GM18511 (cell line): Measurements from ENCODE around the gene IGFN1.

Source experiments
- ATAC-seq: cut with Tn5 transposase; IDR thresholded peaks from one replicate; pipeline ENCODE4 v1.9.1; 2021; ENCODE audit warnings: mild to moderate bottlenecking, moderate library complexity; ENCODE audit not compliant: unreplicated experiment

Gene IGFN1

DNA sequence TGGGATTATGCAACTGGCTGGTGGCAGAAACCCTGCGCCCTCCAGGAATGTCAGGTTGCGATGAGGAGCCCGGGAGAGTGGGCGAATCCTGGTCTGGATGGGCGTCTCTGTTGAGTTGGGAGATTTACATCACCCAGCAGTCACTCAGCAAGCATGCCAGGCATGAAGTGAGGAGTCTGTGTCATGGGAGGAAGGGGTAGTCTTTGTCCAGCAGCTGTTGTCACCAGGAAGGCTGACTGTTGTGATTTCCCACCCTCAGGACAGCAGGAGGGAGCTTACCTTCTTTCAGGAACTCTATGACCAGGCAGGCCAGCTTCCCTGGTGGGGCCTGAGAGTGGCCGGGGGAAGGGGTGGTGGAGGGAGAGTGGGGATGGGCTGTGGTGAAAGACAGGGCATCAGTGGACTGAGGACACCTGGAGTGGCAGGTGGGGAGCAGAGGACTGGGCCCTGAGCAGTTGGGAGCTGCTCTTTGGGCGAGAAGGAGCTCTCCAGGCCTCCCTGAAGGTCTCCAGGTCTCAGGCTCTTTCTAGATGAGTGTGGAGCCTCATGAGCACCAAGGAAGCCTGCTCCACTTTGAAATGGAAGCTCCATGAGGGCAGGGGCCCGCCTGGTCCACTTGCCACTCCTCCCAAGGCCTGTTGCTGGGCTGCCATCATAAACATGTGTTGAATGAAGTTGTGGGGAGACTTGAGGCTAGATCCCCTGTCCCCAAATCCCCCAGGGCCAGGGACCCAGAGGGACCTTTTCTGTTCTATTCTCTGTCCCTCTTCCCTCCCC is 71.3 kb downstream of the IGFN1 start:
- no peak for ATAC-seq

DNA sequence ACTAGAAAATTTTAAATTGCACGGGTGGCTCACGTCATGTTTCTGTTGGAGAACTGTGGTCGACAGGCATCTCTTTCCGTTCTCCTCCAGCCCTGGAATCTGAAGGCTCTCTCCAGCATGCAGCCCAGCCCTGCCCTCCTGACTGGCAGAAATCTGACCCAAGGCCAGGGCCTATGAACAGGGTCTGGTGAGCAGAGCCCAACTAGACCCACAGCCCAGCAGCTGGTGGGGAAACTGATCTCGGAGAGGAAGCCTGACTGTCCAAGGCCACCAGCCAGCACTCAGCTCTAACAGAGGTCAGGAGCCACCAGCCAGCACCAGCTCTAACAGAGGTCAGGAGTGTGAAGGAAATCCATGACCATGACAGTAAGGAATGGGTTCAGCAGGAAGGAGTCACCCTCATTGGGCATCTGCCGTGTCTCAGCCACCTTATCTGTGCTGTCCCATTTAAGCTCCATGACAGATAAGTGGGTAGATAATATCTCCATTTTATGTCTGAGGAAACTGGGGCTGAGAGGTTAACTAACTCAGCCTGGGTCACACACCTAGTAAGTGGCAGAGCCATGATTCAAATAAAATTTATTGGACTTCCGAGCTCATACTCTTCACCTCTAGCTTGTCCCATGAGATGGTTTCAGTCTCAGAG is 72.5 kb downstream of the IGFN1 start:
- no peak for ATAC-seq

GRCh38 chr1:201264072-201264471 is 73.4 kb downstream of the IGFN1 start:
- no peak for ATAC-seq

DNA sequence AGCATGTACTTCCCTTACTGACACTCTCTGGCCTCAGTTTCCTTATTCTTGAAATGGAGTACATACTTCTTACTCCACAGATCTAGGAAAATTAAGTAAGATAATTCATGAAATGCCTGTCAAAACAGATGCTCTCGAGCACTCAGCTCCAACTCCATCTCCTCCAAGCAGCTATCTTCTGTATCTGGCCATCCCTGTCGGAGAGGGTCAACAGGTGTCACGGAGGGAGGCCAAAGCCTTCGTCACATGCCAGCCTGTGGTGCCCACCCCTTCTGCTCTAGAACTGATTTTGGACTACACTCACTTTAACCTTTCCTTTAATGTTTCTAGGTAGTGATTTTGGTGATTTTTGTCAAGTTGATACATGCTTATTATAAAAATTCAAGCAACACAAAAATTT is 73.9 kb downstream of the IGFN1 start:
- no peak for ATAC-seq

- no peak for ATAC-seq
Measured at GRCh38 chr1:201265756-201266155, 75.1 kb downstream of the IGFN1 start.

GRCh38 chr1:201266276-201266675 is 75.7 kb downstream of the IGFN1 start:
- ATAC-seq = no peak

DNA sequence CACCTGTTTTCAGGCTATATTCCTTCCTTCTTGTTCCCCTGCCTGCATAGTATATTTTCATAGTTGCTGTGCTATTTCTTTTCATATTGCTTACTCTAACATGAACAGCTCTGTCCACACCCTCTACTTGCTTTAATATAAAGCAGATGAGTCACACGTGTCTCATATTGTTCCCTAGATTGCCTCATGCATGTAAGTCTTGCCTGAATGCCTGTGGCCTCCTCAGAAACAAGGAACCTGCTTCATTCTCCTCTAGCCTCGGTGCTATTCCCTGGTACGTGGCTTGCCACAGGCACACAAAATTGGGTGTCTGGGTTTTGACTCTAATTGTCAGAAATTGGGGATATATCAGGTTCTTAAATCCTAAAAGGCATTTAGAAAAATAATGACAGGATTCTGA is 76.2 kb downstream of the IGFN1 start:
- ATAC-seq = no peak

DNA sequence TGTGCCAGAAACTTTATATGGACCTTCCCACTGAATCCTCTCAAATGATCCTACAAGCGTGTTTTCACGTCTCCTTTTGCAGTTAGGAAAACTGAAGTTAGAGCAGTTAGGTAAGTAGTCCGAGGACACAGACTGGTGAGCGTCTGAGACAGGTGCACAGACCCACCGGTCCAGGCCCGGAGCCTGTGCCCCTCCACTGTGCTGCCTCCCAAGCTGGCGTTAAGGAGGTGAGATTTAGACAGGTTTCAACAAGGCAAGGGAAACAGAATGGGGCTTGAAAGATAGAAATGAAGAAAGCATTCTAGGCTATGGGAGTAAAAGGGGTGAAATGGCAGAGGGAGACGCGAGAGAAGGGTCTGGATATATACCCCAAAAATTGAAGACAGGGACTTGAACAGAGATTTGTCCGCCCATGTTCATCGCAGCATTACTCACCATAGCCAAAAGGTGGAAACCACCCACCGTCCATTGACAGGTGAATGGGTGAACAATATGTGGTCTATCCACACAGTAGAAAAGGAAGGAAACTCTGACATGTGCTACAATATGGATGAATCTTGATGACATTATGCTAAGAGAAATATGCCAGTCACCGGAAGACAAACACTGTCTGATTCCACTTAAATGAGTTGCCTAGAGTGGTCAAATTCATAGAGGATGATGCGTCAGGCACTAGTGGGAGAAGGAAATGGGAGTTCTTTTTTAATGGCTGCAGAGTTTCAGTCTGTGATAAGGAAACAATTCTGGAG is 77.0 kb downstream of the IGFN1 start:
- no peak for ATAC-seq

- ATAC-seq = no peak
Measured at GRCh38 chr1:201268604-201269151, 78.1 kb downstream of the IGFN1 start.

- ATAC-seq = no peak
Measured at GRCh38 chr1:201269281-201269680, 78.7 kb downstream of the IGFN1 start.

GRCh38 chr1:201269900-201270410 is 79.3 kb downstream of the IGFN1 start:
- ATAC-seq = no peak

DNA sequence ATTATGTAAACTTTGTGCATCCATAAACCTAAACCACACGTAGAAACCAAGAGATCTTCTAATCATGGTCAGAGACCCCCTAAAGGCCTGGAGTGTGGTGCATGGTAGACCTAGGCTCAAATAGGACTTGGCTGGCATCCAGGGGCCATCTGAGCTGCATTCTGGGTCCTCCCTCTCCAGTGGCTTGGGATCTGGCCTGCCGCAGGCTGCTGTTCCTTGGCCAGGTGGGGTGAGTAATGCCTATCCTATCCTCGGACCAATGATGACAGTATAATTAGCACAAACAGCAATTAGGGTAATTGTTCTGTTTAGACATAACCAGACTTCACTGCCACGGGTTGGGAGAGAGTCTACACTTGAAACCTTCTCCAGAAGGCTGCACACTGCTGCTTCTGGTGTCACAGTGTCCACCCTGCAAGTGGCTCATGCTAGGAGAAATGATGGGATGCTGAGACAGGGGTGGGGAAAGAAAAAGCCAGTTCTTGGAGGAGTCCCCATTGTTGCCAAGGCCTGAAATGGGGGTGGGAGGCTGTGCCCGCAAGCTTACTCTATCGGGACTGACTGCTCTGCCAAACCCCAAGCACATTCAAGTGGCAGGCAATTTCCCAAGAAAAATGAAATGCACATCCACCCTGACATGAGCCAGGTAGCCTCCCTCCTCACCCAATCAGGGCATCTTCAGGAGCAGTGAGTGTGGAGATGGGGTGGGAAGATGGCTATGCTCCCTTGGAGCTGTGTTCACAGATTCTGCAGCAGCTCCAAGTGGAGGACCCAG is 80.2 kb downstream of the IGFN1 start:
- no peak for ATAC-seq

DNA sequence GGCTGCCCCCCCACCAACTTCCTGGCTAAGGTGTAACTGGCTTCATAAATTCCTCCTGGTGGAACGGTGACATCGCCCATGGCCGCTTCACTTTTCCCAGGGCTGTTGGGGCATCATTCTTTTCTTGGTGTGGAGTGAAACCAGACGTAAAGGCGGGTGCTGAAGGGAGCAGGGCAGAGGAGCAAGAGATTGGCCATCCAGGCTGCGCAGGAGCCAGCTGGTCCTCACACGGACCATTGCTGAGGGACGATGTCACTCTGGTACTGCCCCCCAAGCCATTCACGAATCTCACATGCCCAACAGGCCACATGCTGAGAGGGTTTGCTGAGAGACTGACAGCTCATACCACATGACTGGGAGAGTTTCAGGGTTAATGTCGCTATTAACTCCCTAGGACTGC is 82.2 kb downstream of the IGFN1 start:
- no peak for ATAC-seq

DNA sequence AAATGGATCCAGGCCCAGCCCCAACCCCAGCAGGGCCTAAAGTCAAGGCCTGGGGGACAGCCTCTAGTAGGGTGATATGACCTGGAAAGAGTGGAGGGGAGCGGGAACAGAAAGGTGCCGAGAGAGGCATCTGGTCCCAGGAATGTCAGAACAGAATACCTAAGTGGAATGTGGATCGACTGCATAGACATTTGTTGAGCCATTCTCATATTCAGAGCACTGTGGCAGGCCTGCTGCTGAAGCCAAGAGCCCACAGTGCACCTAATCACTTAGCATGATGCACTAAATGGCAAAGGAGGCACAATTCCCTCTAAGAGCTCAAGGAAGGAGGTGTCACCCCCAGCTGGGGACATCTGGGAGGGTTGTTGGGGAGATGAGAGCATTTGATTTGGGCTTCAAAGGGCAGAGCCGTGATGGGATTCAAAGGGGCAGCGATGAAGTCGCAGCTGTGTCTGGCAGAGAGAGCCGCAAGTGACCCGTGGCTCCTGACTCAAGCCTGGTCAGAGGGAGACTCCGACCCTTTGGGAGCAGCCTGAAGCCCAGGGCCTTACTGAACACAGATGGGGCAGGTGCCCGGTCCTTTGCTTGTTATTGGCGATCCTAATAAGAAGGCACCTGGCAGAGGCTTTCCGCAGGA is 84.1 kb downstream of the IGFN1 start:
- no peak for ATAC-seq

GRCh38 chr1:201275253-201275666 is 84.6 kb downstream of the IGFN1 start:
- no peak for ATAC-seq

DNA sequence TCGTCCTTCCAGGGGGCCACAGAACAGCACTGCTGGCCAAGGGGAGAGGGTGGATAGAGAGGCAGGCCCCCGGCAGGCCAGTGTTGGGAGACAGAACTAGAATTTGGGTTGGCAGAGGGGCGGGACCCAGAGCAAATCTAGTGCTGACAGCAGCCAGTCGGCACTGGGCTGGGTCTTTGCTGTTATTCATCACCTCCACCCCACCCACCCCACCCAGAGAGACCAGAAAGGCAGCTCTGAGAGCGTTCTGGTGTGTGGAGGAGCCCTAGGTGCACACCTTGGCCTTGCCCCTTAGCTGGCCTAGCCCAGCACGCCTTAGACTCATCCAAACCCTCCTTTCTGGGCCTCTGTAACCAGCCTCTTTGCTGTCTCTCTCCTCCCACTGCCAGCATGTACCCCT is 86.3 kb downstream of the IGFN1 start:
- no peak for ATAC-seq

DNA sequence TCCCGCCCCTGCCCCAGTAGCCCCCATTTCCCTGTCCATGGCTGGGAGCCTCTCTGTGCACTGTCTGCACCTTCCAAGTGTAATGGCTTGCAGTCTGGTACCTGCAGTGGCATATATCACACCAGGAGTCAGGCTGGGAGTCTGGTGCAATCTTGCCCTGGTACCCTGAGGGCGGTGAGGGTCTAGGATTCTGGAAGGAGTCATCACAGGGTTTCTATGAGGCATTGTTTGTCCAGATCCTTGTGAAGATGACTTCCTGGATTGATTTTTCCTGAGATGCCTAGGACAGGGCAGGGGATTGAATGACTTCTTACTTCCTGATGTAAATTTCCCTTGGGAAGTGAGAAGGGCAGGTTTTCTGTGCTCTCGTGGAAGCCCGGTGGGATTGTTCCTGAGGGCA is 86.8 kb downstream of the IGFN1 start:
- ATAC-seq = no peak
